GM18873 (cell line): ENCODE results near the gene CD276.
"Not testable (repeated sequence)": the region's sequence is repeated elsewhere in the genome, so short reads cannot be mapped to it uniquely, and the experiment has no call there.

Experiments used
- ATAC-seq: cut with Tn5 transposase; IDR thresholded peaks from one replicate; pipeline ENCODE4 v1.9.1; 2021; ENCODE audit warnings: mild to moderate bottlenecking, moderate library complexity, moderate number of reproducible peaks; ENCODE audit not compliant: unreplicated experiment, low FRiP score

CD276 gene

GRCh38 chr15:73683257-73683776, 866 bp upstream of the CD276 start:
- ATAC-seq = no peak

- no peak for ATAC-seq
Measured at GRCh38 chr15:73684581-73685455, 635 bp downstream of the CD276 start.

- no peak for ATAC-seq
Measured at GRCh38 chr15:73685981-73686380, 1.8 kb downstream of the CD276 start.

- ATAC-seq = no peak
Measured at GRCh38 chr15:73686781-73687256, 2.6 kb downstream of the CD276 start.

GRCh38 chr15:73687351-73687750, 3.2 kb downstream of the CD276 start:
- no peak for ATAC-seq

- no peak for ATAC-seq
Measured at GRCh38 chr15:73688455-73688854, 4.3 kb downstream of the CD276 start.

GRCh38 chr15:73691396-73691795, 7.2 kb downstream of the CD276 start:
- ATAC-seq = no peak

GRCh38 chr15:73694419-73694818, 10.2 kb downstream of the CD276 start:
- no peak for ATAC-seq

- no peak for ATAC-seq
Measured at GRCh38 chr15:73695773-73696640, 11.8 kb downstream of the CD276 start.

- ATAC-seq = no peak
Measured at GRCh38 chr15:73696641-73697001, 12.4 kb downstream of the CD276 start.

- ATAC-seq = peak; percentile 67
Measured at GRCh38 chr15:73697033-73697467, 12.9 kb downstream of the CD276 start.

- ATAC-seq = no peak
Measured at GRCh38 chr15:73699249-73700040, 15.3 kb downstream of the CD276 start.

GRCh38 chr15:73700041-73700842, 16.1 kb downstream of the CD276 start:
- ATAC-seq = no peak

GRCh38 chr15:73702311-73703239, 18.4 kb downstream of the CD276 start:
- not testable (repeated sequence) for ATAC-seq

- ATAC-seq = not testable (repeated sequence)
Measured at GRCh38 chr15:73703601-73704000, 19.4 kb downstream of the CD276 start.

- ATAC-seq = not testable (repeated sequence)
Measured at GRCh38 chr15:73704142-73704868, 20.1 kb downstream of the CD276 start.

- ATAC-seq = no peak
Measured at GRCh38 chr15:73704869-73705645, 20.9 kb downstream of the CD276 start.
